Suprapubic skin (tissue), 3 donors: Measurements from ENCODE around the gene TEC.

Experiments
- CTCF ChIP-seq, 2 donors: fragments of 200-600 bp in 1 of 2; fragments of 450-650 bp in 1 of 2; sonication (generic) in 1 of 2; IDR thresholded peaks; one replicate each; pipeline ENCODE4 v1.5.1; 2016 to 2019; ENCODE audit warnings: antibody characterized with exemption in 2 of 2, mild to moderate bottlenecking in 1 of 2, moderate library complexity in 1 of 2
- POLR2A ChIP-seq, 2 donors: fragments of 450-650 bp; IDR thresholded peaks; one replicate each; pipeline ENCODE4 v1.6.1; 2017; ENCODE audit warnings: antibody characterized with exemption in 2 of 2, mild to moderate bottlenecking in 2 of 2, moderate library complexity in 2 of 2

- TF ChIP-seq CTCF (IDR thresholded peaks at IDR 0.05) (no peak), POLR2A (IDR thresholded peaks at IDR 0.05) (no peak)
Observed at GRCh38 chr4:48215977-48216376, 53.7 kb downstream of the TEC start.
